HK-2 (cell line): ENCODE data around the gene STX16.
"Not testable (repeated sequence)": the region's sequence is repeated elsewhere in the genome, so short reads cannot be mapped to it uniquely, and the experiment has no call there.

Source experiments
- DNase-seq: peaks from one replicate; pipeline ENCODE4 v3.0.0-alpha.2; 2018; ENCODE audit not compliant: unreplicated experiment

The STX16 gene

GRCh38 chr20:58722877-58723627, 72.0 kb downstream of the STX16 start:
- no peak for DNase-seq

GRCh38 chr20:58723628-58723984, 72.5 kb downstream of the STX16 start:
- DNase-seq = no peak

DNA sequence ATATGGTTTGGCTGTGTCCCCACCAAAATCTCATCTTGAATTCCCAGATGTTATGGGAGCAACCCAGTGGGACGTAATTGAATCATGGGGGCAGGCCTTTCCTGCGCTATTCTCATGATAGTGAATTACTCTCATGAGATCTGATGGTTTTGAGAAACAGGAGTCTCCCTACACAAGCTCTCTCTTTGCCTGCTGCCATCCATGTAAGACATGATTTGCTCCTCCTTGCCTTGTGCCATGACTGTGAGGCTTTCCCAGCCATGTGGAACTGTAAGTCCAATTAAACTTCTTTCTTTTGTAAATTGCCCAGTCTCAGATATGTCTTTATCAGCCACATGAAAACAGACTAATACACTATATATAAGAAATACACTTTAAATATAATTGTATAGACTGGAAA, 75.1 kb downstream of the STX16 start:
- not testable (repeated sequence) for DNase-seq
